Amniotic stem cell (primary cell): Measurements from ENCODE around the gene CDH26.

Experiments used
- DNase-seq: peaks from one replicate; lab custom pipeline; 2025; lab: John Stamatoyannopoulos, UW

Gene CDH26

GRCh38 chr20:59985864-59986263, 27.6 kb downstream of the CDH26 start:
- DNase-seq: no peak

GRCh38 chr20:59987135-59987534, 28.9 kb downstream of the CDH26 start:
- no peak for DNase-seq

- no peak for DNase-seq
Measured at GRCh38 chr20:59988141-59988540, 29.9 kb downstream of the CDH26 start.

- no peak for DNase-seq
Measured at GRCh38 chr20:59992526-59993084, 34.4 kb downstream of the CDH26 start.

- DNase-seq: no peak
Measured at GRCh38 chr20:59993736-59994430, 35.7 kb downstream of the CDH26 start.

GRCh38 chr20:59994697-59995122, 36.5 kb downstream of the CDH26 start:
- DNase-seq: no peak

- no peak for DNase-seq
Measured at GRCh38 chr20:59996108-59996507, 37.9 kb downstream of the CDH26 start.

GRCh38 chr20:59997896-59998295, 39.7 kb downstream of the CDH26 start:
- no peak for DNase-seq

GRCh38 chr20:59999502-59999901, 41.3 kb downstream of the CDH26 start:
- DNase-seq: no peak

GRCh38 chr20:60000271-60001042, 42.2 kb downstream of the CDH26 start:
- DNase-seq: no peak

- no peak for DNase-seq
Measured at GRCh38 chr20:60001108-60001507, 42.9 kb downstream of the CDH26 start.

GRCh38 chr20:60003776-60004175, 45.6 kb downstream of the CDH26 start:
- DNase-seq: no peak

GRCh38 chr20:60006261-60006660, 48.0 kb downstream of the CDH26 start:
- DNase-seq: no peak

- no peak for DNase-seq
Measured at GRCh38 chr20:60007464-60007863, 49.2 kb downstream of the CDH26 start.

- DNase-seq: no peak
Measured at GRCh38 chr20:60008130-60008808, 50.0 kb downstream of the CDH26 start.

- DNase-seq: no peak
Measured at GRCh38 chr20:60009318-60009717, 51.1 kb downstream of the CDH26 start.

GRCh38 chr20:60009826-60010616, 51.8 kb downstream of the CDH26 start:
- no peak for DNase-seq

GRCh38 chr20:60010689-60011458, 52.7 kb downstream of the CDH26 start:
- DNase-seq: no peak

GRCh38 chr20:60011512-60012507, 53.6 kb downstream of the CDH26 start:
- DNase-seq: no peak
